ENCODE data around the gene FCHSD1.

GRCh38 chr5:141663506-141663905, 12.3 kb upstream of the FCHSD1 start:
- TF ChIP-seq, protein P1, sequence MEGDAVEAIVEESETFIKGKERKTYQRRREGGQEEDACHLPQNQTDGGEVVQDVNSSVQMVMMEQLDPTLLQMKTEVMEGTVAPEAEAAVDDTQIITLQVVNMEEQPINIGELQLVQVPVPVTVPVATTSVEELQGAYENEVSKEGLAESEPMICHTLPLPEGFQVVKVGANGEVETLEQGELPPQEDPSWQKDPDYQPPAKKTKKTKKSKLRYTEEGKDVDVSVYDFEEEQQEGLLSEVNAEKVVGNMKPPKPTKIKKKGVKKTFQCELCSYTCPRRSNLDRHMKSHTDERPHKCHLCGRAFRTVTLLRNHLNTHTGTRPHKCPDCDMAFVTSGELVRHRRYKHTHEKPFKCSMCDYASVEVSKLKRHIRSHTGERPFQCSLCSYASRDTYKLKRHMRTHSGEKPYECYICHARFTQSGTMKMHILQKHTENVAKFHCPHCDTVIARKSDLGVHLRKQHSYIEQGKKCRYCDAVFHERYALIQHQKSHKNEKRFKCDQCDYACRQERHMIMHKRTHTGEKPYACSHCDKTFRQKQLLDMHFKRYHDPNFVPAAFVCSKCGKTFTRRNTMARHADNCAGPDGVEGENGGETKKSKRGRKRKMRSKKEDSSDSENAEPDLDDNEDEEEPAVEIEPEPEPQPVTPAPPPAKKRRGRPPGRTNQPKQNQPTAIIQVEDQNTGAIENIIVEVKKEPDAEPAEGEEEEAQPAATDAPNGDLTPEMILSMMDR (IDR thresholded peaks at IDR 0.05), result no peak
- TF ChIP-seq POLR2AphosphoS5 (IDR thresholded peaks at IDR 0.05; ENCODE audit: insufficient read depth in 1 of 2, low read depth in 1 of 2) (no peak), POLR2A (IDR thresholded peaks at IDR 0.05) (no peak)
